ENCODE data around the gene GPR155.
"Not testable (repeated sequence)": the region's sequence is repeated elsewhere in the genome, so short reads cannot be mapped to it uniquely, and the experiment has no call there.

GPR155 gene

GRCh38 chr2:174439323-174439722 lies 47.5 kb downstream of the GPR155 start:
- DNase-seq (ENCODE audit: low spot score) = no peak

DNA sequence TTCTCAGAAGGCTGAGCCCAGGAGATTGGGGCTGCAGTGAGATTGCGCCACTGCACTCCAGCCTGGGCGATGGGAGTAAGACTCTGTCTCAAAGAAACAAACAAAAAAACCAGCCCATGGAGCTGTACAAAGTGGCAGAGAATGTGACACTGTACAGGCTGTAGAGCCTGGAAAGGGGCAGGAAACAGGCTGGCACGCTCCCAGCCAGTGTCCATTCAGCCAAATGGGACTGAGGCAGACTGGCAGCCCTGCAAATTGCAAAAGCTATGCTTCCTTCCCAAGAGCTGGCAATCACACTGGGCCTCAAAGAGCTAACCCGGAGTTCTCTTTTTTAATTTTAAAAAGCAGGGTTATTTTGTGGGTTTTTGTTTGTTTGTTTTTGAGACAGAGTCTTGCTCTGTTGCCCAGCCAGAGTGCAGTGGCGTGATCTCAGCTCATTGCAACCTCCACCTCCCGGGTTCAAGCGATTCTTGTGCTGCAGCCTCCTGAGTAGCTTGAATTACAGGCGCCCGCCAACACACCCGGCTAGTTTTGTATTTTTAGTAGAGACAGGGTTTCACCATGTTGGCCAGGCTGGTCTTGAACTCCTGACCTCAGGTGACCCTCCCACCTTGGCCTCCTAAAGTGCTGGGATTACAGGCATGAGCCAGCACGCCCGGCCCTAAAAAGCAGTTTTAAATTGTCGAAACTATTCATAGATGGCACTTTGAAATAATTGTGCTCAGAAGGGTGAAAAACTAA lies 48.5 kb downstream of the GPR155 start:
- DNase-seq (ENCODE audit: low spot score) = no peak

- no peak for DNase-seq (ENCODE audit: low spot score)
These were observed 50.5 kb downstream of the GPR155 start for GRCh38 chr2:174436351-174436750.

DNA sequence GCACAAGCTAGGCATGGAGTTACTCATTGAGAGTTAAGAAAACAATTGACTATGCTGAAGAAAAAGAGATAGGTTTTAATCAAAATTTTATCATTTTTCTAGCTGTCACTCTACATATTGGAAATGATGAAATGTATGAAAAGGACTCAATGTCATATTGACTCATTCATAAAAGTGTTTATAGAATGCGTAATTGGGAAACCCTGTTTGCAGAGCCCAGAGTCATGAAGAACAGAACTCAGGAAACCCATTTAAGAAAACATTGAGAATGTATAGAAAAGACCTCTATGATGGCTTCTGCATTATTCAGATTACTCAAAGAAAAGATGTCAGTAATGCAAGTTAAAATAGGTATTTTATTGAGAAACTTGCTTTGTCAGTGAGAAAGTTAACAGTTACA lies 54.9 kb downstream of the GPR155 start:
- DNase-seq (ENCODE audit: low spot score) = no peak

DNA sequence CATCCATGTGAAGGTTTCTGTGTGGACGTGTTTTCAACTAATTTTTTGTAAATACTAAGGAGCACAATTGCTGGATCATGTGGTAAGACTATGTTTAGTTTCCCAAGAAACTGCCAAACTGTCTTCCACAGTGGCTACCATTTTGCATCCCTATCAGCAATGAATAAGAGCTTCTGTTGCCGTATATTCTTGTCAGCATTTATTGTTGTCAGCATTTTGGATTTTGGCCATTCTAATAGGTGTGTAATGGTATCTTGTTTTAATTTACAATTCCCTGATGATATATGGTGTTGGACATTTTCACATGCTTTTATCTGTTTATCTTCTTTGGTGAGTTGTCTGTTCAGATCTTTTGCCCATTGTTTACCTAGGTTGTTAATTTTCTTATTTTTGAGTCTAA lies 56.8 kb downstream of the GPR155 start:
- no peak for DNase-seq (ENCODE audit: low spot score)

- DNase-seq (ENCODE audit: low spot score) = no peak
These were observed 58.6 kb downstream of the GPR155 start for GRCh38 chr2:174428214-174428613.

DNA sequence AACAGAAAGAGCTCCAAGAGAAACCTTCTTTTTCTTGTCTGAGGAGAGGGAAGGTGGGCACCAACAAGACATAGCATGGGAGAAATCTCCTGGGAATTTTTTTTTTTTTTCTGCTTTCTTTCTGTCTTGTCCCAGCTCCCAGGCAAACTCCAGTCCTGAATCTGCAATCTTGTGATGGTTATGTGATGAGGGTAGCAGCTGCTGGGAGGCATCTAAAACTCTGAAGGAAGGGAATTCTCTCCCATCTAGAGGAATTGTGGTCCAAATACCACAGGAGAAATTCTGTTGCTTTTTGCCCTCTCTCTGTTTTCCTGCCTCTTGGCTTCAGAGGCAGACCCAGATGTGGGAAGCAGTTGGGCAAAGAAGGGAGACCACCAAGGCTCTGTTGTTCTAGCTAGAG lies 74.6 kb downstream of the GPR155 start:
- DNase-seq (ENCODE audit: low spot score) = no peak

DNA sequence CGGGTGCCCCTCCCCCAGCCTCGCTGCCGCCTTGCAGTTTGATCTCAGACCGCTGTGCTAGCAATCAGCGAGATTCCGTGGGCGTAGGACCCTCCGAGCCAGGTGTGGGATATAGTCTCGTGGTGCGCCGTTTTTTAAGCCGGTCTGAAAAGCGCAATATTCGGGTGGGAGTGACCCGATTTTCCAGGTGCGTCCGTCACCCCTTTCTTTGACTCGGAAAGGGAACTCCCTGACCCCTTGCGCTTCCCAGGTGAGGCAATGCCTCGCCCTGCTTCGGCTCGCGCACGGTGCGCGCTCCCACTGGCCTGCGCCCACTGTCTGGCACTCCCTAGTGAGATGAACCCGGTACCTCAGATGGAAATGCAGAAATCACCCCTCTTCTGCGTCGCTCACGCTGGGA lies 76.8 kb downstream of the GPR155 start:
- not testable (repeated sequence) for DNase-seq (ENCODE audit: low spot score)

DNA sequence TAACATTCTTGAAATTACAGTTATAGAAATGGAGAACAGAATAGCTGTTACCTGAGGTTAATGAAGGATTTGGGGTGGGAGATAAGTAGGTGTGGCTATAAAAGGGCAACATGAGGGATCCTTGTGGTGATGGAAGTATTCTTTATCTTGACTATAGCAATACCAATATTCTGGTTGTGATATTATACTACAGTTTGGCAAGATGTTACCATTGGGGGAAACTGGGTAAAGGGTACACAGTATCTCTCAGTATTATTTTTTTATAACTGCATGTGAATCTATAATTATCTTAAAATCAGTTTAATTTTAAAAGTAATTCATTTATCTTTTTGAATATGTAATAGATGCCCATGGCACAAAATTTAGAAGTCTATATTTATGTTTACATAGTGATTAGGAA lies 83.2 kb downstream of the GPR155 start:
- DNase-seq (ENCODE audit: low spot score) = no peak

DNA sequence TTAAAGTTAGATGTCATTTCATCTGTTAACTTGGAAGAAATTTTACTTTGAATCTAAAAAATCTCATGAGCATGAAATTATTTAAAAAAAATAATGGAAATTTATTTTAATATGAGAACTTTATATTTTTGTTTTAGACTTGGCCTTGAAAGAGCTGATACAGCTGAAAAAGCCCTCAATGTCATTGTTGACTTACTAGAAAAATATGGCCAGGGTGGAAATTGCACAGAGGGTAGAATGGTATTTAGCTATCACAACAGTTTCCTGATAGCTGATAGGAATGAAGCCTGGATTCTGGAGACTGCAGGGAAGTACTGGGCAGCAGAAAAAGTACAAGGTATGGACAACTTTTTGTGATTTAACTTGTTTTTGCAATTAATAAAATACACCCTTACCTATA lies 86.0 kb downstream of the GPR155 start:
- no peak for DNase-seq (ENCODE audit: low spot score)

- DNase-seq (ENCODE audit: low spot score) = no peak
These were observed 87.7 kb downstream of the GPR155 start for GRCh38 chr2:174399171-174399570.

DNA sequence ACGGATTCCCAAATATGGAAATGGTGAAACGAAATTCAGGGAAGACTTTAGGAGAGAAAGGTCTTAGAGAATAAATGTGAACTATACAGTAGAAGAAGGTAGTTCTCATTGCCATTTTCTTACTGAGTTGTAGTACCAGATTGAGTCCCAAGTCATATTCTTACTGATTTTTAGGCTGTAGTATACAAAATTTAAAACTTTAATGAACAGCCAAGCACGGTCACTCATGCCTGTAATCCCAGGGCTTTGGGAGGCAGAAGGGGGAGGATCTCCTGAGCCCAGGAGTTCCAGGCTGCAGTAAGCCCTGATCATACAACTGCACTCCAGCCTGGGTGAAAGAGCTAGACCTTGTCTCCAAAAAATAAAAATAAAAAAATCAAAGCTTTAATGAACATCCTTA lies 89.1 kb downstream of the GPR155 start:
- no peak for DNase-seq (ENCODE audit: low spot score)

DNA sequence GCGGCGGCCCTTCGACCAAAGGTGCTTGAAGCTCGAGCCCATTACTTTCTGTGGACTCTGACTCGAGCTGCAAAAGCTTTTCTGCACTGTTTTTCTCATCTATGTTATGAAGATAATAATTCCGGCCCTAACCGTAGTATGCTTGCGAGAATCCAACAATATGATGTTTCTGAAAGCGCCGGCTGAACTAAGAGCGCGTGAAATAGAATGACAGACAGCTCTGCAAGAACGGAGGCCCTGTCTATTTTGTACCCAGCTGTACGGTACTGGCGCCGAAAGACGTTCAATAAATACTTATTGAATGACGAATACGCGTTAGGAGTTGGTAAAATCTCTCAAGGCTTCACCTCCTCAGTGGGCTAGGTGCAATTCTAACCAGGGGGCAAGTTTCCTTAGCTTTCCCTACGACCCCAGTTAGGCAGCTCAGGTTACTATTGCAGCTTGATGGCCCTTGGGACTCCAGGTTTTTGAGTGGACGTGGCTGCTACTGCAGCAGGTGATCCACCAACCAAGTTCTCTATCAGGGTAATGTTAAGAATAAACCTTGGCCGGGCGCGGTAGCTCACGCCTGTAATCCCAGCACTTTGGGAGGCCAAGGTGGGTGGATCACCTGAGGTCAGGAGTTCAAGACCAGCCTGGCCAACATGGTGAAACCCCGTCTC lies 90.7 kb downstream of the GPR155 start:
- DNase-seq (ENCODE audit: low spot score) = no peak

DNA sequence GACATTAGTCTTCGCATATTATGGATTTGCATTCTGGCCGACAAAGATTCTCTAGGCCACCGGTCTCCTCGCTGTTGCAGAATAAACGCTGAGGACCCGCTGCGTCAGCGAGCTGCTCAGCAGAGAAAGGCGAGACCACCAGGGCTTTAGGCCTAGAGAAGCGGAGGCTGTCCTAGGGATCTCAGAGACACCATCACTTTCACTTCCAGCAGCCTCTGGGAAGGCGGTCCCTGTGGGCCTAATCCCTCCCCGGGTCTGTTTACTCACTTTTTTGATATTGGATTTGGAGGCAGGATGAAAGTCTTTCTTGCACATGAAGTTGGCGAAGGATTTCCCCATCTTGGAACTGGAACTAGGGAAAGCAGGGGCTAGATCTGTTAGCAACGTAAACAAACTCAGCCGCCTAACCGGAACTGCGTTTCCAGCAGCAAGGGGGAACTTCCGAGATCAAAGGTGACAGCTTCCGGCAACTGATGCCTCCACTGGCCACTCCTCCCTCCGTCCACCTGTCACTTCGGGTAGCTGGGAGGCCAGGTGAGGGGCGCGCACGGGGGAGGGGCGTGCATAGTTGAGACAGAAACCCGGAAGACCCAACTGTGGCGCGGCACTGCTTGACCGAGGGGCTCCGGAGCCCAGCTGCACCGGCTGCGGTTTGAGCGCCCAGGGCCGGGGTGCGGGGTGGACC lies 91.4 kb downstream of the GPR155 start, which contains the start of gene SCRN3:
TSS of gene SCRN3 (plus strand) at position 447 of the 685 bp plus-strand sequence. CDS start 2,554 bp downstream, outside the sequence.
- peak; percentile 80 for DNase-seq (ENCODE audit: low spot score)

DNA sequence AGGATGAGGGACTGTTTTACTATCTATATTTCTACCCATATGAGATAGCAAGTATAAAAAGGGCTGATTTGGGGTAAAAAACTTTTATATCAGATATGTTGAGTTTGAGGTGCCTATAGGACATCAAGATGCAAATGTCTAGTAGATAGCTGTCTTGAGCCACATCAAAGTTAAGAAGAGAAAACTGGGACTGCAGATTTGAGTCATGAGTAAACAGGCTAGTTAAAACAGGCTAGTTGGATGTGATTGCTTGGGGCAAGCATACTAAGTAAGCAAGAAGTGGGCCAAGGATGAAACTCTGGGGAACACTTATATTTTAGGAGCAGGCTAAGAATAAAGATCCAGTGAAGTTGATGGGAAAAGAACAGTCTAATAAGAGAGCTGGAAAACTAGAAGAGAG lies 94.1 kb downstream of the GPR155 start:
- DNase-seq (ENCODE audit: low spot score) = no peak

DNA sequence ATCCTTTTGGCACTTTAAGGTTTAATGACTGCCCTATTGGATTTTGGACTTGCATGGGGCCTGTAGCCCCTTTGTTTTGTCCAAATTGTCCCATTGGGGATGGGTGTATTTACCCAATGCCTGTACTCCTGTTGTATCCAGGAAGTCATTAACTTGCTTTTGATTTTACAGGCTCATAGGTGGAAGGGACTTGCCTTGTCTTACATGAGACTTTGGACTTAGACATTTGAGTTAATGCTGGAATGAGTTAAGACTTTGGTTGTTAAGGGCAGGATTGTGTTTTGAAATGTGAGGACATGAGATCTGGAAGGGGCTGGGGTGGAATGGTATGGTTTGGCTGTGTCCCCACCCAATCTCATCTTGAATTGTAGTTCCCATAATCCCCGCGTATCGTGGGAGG lies 96.5 kb downstream of the GPR155 start:
- not testable (repeated sequence) for DNase-seq (ENCODE audit: low spot score)

GRCh38 chr2:174389542-174389941 lies 97.3 kb downstream of the GPR155 start:
- DNase-seq (ENCODE audit: low spot score) = no peak

- DNase-seq (ENCODE audit: low spot score) = not testable (repeated sequence)
These were observed 98.1 kb downstream of the GPR155 start for GRCh38 chr2:174388706-174389105.

DNA sequence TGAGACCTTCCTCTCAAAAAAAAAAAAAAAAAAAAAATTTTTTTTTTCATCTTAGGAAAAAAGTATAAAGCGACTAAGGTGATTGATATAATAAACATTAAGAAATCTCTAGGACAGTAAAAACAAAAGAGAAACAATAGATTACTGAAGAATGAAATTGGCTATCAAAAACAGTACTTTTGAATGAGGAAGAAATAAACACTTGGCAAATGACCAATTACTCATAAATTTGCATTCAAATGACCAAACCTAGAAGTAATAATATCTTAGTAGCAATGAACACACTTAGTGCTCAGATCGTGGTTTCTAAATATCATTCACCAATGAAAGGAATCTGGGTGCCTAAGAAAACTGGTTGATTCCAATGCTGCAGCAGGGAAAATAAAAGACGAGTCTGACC lies 101.6 kb downstream of the GPR155 start:
- DNase-seq (ENCODE audit: low spot score) = no peak

DNA sequence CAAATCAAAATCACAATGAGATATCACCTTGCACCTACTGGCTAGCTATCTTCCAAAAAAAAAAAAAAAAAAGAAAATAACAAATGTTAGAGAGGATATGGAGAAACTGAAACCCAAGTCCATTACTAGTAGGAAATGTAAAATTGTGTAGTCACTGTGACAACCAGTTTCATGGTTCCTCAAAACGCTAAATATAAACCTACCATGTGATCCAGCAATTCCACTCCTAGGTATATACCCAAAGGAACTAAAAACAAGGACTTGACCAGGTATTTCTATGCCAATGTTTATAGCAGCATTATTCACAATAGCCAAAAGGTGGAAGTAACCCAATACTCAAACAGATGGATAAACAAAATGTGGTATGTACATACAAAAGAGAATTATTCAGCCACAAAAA lies 103.0 kb downstream of the GPR155 start:
- DNase-seq (ENCODE audit: low spot score) = no peak
